SK-N-SH (cell line): ENCODE data around the gene VRK2. TPM values are rescaled to one million over a fixed set of nuclear protein-coding genes. Genes with fewer than 3 reads are reported as not detected.

ENCODE experiments used
- CTCF ChIA-PET: fragments of 300-600, 350-600 bp; formaldehyde crosslinking; extraction: SDS; loops from one replicate; lab custom pipeline; 2021; lab: Yijun Ruan, JAX
- POLR2A ChIA-PET: fragments of 350-600 bp; sonication (Branson Sonifier 250); formaldehyde crosslinking; extraction: SDS; loops from one replicate; lab custom pipeline; 2020; ENCODE audit warnings: antibody characterized with exemption, inconsistent platforms; lab: Yijun Ruan, JAX
- DNase-seq: peaks from one replicate; pipeline ENCODE4 v3.0.0; 2012
- H2AFZ ChIP-seq: fragments of 200-600 bp; sonication (generic); 2 replicates; pipeline ENCODE4 v1.8.1; 2016; ENCODE audit warnings: antibody characterized with exemption, mild to moderate bottlenecking, low read depth
- H3F3A ChIP-seq: fragments of 200-600 bp; sonication (generic); replicated peaks from 2 replicates; pipeline ENCODE3; 2016; ENCODE audit warnings: antibody characterized with exemption, mild to moderate bottlenecking; ENCODE audit not compliant: insufficient read depth
- H3K27ac ChIP-seq, 2 experiments: fragments of 200-500 bp in 1 of 2; fragments of 200-600 bp in 1 of 2; sonication (Bioruptor generic) in 1 of 2; sonication (generic), shearing (Covaris generic) in 1 of 2; 2 replicates each; pipeline versions ENCODE4 v1.5.1 to v1.6.1; 2014 to 2016; ENCODE audit warnings: low read depth in 2 of 2, inconsistent platforms in 1 of 2, low read length in 1 of 2, mild to moderate bottlenecking in 1 of 2, mixed read lengths in 1 of 2
- H3K27me3 ChIP-seq: fragments of 200-600 bp; sonication (generic), shearing (Covaris generic); 2 replicates; pipeline ENCODE4 v1.6.1; 2016; ENCODE audit warnings: mixed run types; ENCODE audit not compliant: insufficient read depth
- H3K36me3 ChIP-seq, 2 experiments: fragments of 200-500 bp in 1 of 2; fragments of 200-600 bp in 1 of 2; sonication (Bioruptor generic) in 1 of 2; sonication (generic) in 1 of 2; replicated peaks in 1 of 2; 2 replicates each; pipeline versions ENCODE3 to v1.5.1; 2014 to 2016; ENCODE audit warnings: low read length in 1 of 2, mild to moderate bottlenecking in 1 of 2; ENCODE audit not compliant: insufficient read depth in 2 of 2, control insufficient read depth in 1 of 2
- H3K4me1 ChIP-seq, 2 experiments: fragments of 200-500 bp in 1 of 2; fragments of 200-600 bp in 1 of 2; sonication (Bioruptor generic) in 1 of 2; sonication (generic), shearing (Covaris generic) in 1 of 2; 2 replicates each; pipeline versions ENCODE4 v1.5.1 to v1.6.1; 2014 to 2016; ENCODE audit warnings: low read depth in 1 of 2, low read length in 1 of 2, mixed run types in 1 of 2; ENCODE audit not compliant: insufficient read depth in 2 of 2, control insufficient read depth in 1 of 2
- H3K4me2 ChIP-seq: fragments of 200-600 bp; sonication (generic), shearing (Covaris generic); 2 replicates; pipeline ENCODE4 v1.6.1; 2017; ENCODE audit warnings: mixed run types
- H3K4me3 ChIP-seq, 2 experiments: fragments of 200-500 bp in 1 of 2; fragments of 200-600 bp in 1 of 2; sonication (Bioruptor generic) in 1 of 2; sonication (generic), shearing (Covaris generic) in 1 of 2; 2 replicates each; pipeline versions ENCODE4 v1.5.1 to v1.8.1; 2014 to 2016; ENCODE audit warnings: low read depth in 2 of 2, inconsistent platforms in 1 of 2, low read length in 1 of 2, mild to moderate bottlenecking in 1 of 2, mixed read lengths in 1 of 2, moderate library complexity in 1 of 2
- H3K79me2 ChIP-seq: fragments of 200-600 bp; sonication (generic); 2 replicates; pipeline ENCODE4 v1.8.1; 2017; ENCODE audit warnings: mild to moderate bottlenecking; ENCODE audit not compliant: insufficient read depth
- H3K9ac ChIP-seq: fragments of 200-600 bp; sonication (generic); 2 replicates; pipeline ENCODE4 v1.6.1; 2017; ENCODE audit warnings: mixed run types
- H3K9me2 ChIP-seq: fragments of 200-600 bp; sonication (generic); 2 replicates; pipeline ENCODE4 v1.6.1; 2017; ENCODE audit warnings: mixed run types
- H3K9me3 ChIP-seq: fragments of 200-600 bp; sonication (generic); 2 replicates; pipeline ENCODE4 v1.6.1; 2017; ENCODE audit warnings: mixed run types, mild to moderate bottlenecking, moderate library complexity
- H4K20me1 ChIP-seq: fragments of 200-600 bp; sonication (generic); 2 replicates; pipeline ENCODE4 v1.6.1; 2017; ENCODE audit warnings: mild to moderate bottlenecking, mixed run types; ENCODE audit not compliant: insufficient read depth
- EP300 ChIP-seq, 2 experiments: IDR thresholded peaks; 2 replicates each; pipeline versions ENCODE4 v1.4.0 to v1.6.1; 2012; ENCODE audit warnings: borderline replicate concordance in 1 of 2, low read depth in 1 of 2, low read length in 1 of 2
- FOXJ3 ChIP-seq: sonication (generic); formaldehyde crosslinking; IDR thresholded peaks from 2 replicates; pipeline ENCODE4 v1.5.1; 2020; ENCODE audit warnings: mild to moderate bottlenecking, missing genetic modification reagents
- GATA2 ChIP-seq: sonication (generic); formaldehyde crosslinking; IDR thresholded peaks from 2 replicates; pipeline ENCODE4 v1.5.0; 2020; ENCODE audit warnings: mild to moderate bottlenecking, missing genetic modification reagents
- JUND ChIP-seq: IDR thresholded peaks from 2 replicates; pipeline ENCODE4 v1.4.0; 2012
- POLR2AphosphoS5 ChIP-seq: IDR thresholded peaks from 2 replicates; pipeline ENCODE4 v1.6.1; 2012; ENCODE audit warnings: low read depth, low read length
- RFX5 ChIP-seq: IDR thresholded peaks from 2 replicates; pipeline ENCODE4 v1.6.1; 2012; ENCODE audit warnings: mild to moderate bottlenecking, improper control_type of control experiment, low read length
- TCF12 ChIP-seq: IDR thresholded peaks from 2 replicates; pipeline ENCODE4 v1.4.0; 2012
- TEAD4 ChIP-seq: IDR thresholded peaks from 2 replicates; pipeline ENCODE4 v1.4.0; 2012; ENCODE audit warnings: mild to moderate bottlenecking, borderline replicate concordance; ENCODE audit not compliant: insufficient read depth
- WGBS: methylation state at CpG from one replicate; pipeline ENCODE4 v1.1.6; 2017; ENCODE audit warnings: low lambda C conversion rate; 5-methylcytosine and 5-hydroxymethylcytosine counted together
- polyA plus RNA-seq, 3 experiments: library from polyadenylated mRNA; depleted of rRNA; stranded (reverse); fragments of >200 nt; gene quantifications; 2 replicates each; pipeline ENCODE4 v1.2.3, GENCODE V29; 2012
- TF ChIP-seq, protein P1 (sequence below): IDR thresholded peaks from 2 replicates; pipeline ENCODE4; 2012

Gene VRK2
- polyA plus RNA-seq, 1 of the 3 experiments (the other 2 are of a cell fraction) = not detected

DNA sequence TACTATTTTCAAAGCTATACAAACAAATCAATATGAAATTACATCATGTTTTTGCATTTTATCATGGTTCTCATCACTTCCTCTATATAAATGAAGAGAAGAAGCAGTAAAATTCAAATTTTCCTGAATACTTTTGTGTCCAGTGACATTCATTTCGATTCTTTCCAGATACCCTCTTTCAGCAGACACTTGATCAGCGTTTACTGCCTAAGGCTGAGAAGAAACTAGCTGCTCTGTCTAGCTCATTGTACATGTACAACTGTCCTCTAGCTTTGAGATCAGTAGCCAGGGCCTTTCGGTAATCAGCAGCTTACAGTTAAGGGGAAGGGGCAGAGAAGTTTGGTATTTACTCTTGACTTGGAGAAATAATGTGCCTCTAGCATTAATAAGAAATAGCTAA, 4.8 kb downstream of the VRK2 start:
- ChIA-PET CTCF (interaction anchor here (1.9 kb wide), 1 partner anchor 10 kb away, joined by 5 read pairs; no protein-coding TSS in a partner anchor), POLR2A (no interaction called here)
- WGBS = 53% methylated on average over 3 of the region's 3 CpGs
- TF ChIP-seq FOXJ3 (no peak), GATA2 (CRISPR knock-in tag) (0 out of 2 replicates have a peak, but pooled peaks have one; percentile 15), RFX5 (no peak), POLR2AphosphoS5 (no peak)
- no peaks in the 10 kb centered on the region for H3F3A ChIP-seq
- H3K27ac ChIP-seq = no peak overlapping the region
- no peaks in the 10 kb centered on the region for H3K9me3 ChIP-seq
- H3K4me1 ChIP-seq = no peaks in the 10 kb centered on the region; a peak in 1 of 4 replicates
- DNase-seq = no peak
- no peaks in the 10 kb centered on the region for H3K36me3 ChIP-seq
- H3K79me2 ChIP-seq = no peaks in the 10 kb centered on the region
- H3K9me2 ChIP-seq = no peaks in the 10 kb centered on the region
- no peak overlapping the region for H2AFZ ChIP-seq
- H3K27me3 ChIP-seq = no peaks in the 10 kb centered on the region
- no peaks in the 10 kb centered on the region for H4K20me1 ChIP-seq
- H3K9ac ChIP-seq = no peak overlapping the region
- H3K4me2 ChIP-seq = no peak overlapping the region
- H3K4me3 ChIP-seq = no peak overlapping the region

DNA sequence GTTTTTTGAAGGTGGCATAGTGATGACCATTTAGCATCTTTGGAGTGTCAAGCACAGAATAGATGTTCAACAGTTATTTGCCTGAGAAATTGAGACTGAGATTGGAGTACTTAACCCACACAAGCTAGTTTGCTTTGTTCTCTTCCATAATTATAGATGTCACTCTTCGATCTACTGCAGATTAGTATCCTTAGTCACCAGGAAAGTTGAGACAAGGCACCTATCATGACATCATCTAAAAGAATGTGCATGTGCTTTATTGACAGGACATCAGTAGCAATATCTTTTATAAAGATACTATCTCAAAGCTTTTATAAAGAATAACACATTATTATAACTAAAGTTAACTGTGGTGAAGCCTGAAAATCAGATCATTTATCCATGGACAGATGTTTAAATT, 6.4 kb downstream of the VRK2 start:
- Histone ChIP-seq H3K9ac (no peak overlapping the region), H2AFZ (no peak overlapping the region), H3K9me3 (no peaks in the 10 kb centered on the region), H3F3A (no peaks in the 10 kb centered on the region), H3K27ac (no peak overlapping the region), H3K9me2 (no peaks in the 10 kb centered on the region), H3K79me2 (no peaks in the 10 kb centered on the region), H3K36me3 (no peaks in the 10 kb centered on the region), H3K4me3 (no peak overlapping the region), H3K4me1 (no peaks in the 10 kb centered on the region; a peak in 1 of 4 replicates), H3K4me2 (no peak overlapping the region), H3K27me3 (no peaks in the 10 kb centered on the region), H4K20me1 (no peaks in the 10 kb centered on the region)
- 79% methylated on average over 1 of the region's 1 CpG for WGBS
- DNase-seq = no peak
- ChIA-PET POLR2A (no interaction called here), CTCF (interaction anchor here (1.5 to 1.9 kb wide), 2 partner anchors 11 to 79 kb away, joined by 4 to 5 read pairs; no protein-coding TSS in a partner anchor)
- TF ChIP-seq EP300 (IDR thresholded peaks at IDR 0.05; ENCODE audit: borderline replicate concordance in 1 of 2, low read depth in 1 of 2, low read length in 1 of 2) (no peak), TEAD4 (0 out of 2 replicates have a peak, but pooled peaks have one; percentile 15)
- TF ChIP-seq, protein P1, sequence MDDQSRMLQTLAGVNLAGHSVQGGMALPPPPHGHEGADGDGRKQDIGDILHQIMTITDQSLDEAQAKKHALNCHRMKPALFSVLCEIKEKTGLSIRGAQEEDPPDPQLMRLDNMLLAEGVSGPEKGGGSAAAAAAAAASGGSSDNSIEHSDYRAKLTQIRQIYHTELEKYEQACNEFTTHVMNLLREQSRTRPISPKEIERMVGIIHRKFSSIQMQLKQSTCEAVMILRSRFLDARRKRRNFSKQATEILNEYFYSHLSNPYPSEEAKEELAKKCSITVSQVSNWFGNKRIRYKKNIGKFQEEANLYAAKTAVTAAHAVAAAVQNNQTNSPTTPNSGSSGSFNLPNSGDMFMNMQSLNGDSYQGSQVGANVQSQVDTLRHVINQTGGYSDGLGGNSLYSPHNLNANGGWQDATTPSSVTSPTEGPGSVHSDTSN = peak; percentile 22; the same call in 1 of the 2 replicates

DNA sequence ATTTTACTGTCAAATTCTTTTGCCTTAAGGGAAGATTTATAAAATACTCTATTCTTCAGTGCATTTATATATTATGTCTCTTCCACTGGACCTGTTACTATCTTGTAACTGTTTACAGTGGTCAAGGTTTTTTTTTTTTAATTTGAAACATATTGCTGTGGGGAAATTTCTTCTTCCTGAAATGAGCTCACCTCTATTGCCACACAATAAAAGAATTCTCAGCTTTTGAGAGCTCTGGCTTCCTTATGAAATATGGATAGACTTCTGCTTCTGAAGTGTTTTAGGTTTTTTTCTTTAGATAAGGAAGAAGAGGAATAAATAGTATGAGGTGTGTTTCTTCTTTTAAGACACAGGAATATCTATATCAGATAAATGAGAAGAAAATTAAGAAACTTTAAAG, 7.7 kb downstream of the VRK2 start:
- no peaks in the 10 kb centered on the region for H3K9me3 ChIP-seq
- ChIA-PET POLR2A (no interaction called here), CTCF (interaction anchor here (1.4 kb wide), 1 partner anchor 9 kb away, joined by 3 read pairs; no protein-coding TSS in a partner anchor)
- no peak overlapping the region for H3K9ac ChIP-seq
- no peak overlapping the region for H3K27ac ChIP-seq
- no peak overlapping the region for H3K4me2 ChIP-seq
- TF ChIP-seq TCF12 = peak; percentile 39
- TF ChIP-seq JUND = no peak
- TF ChIP-seq, all 33 proteins: peak for 1
- no peak overlapping the region for H2AFZ ChIP-seq
- H3K27me3 ChIP-seq = no peaks in the 10 kb centered on the region
- no peaks in the 10 kb centered on the region for H3K9me2 ChIP-seq
- no peaks in the 10 kb centered on the region for H3K79me2 ChIP-seq
- DNase-seq = no peak
- no peaks in the 10 kb centered on the region for H3K36me3 ChIP-seq
- no peaks in the 10 kb centered on the region for H3F3A ChIP-seq
- no peaks in the 10 kb centered on the region for H4K20me1 ChIP-seq
- no peaks in the 10 kb centered on the region; a peak in 1 of 4 replicates for H3K4me1 ChIP-seq
- no peak overlapping the region for H3K4me3 ChIP-seq
